B cell (primary cell): ENCODE results near the gene GLRX5.

ENCODE experiments used
- CTCF ChIP-seq: fragments of 200-600 bp; IDR thresholded peaks from one replicate; pipeline ENCODE4 v1.8.0; 2022; ENCODE audit warnings: antibody characterized with exemption, mild to moderate bottlenecking
- EZH2 ChIP-seq: IDR thresholded peaks from 2 replicates; pipeline ENCODE4 v1.6.1; 2012; ENCODE audit warnings: borderline replicate concordance, low read depth, mild to moderate bottlenecking, moderate library complexity, low read length; ENCODE audit not compliant: insufficient read depth, poor library complexity, severe bottlenecking

GRCh38 chr14:95524706-95525512, 9.9 kb upstream of the GLRX5 start:
- TF ChIP-seq CTCF (no peak), EZH2 (no peak)
